KG1 (cell line): ENCODE data around the gene CHCHD6.
A peak's percentile ranks its signal among the peaks of the same experiment; 100 is the strongest.

Experiments used
- DNase-seq: peaks from one replicate; lab custom pipeline; 2025; lab: John Stamatoyannopoulos, UW

The CHCHD6 gene

GRCh38 chr3:126703512-126704493, at the start of gene CHCHD6:
Gene CHCHD6 (plus strand): TSS chr3:126704240. CDS start chr3:126704313, 73 bp downstream.
- peak; percentile 89 for DNase-seq

- peak; percentile 31 for DNase-seq
Measured at GRCh38 chr3:126654571-126655383, 49.3 kb upstream of the CHCHD6 start, which contains the start of gene TXNRD3. Gene TXNRD3 (minus strand): TSS chr3:126655124.

GRCh38 chr3:126655887-126656286, 48.2 kb upstream of the CHCHD6 start:
- no peak for DNase-seq

GRCh38 chr3:126656371-126657134, 47.5 kb upstream of the CHCHD6 start:
- DNase-seq: no peak

DNA sequence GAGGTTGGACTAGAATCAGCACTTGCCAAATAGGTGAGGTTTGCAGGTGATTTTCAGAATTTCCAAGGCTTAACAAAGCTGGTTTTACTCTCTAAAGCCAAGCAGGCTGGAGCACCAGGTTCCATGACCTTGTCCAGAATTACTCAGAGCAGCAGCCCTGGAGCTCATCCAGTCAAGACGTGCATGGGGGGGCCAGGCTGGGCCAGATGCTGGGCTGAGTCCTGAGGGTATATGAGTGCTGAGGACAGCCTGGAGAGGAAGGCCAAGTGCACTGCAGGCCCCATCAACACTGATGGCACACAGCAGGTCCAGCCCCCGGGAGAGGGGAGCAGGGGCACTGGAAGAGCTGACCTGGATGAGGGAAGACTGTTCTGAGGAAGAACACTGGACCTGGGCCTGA, 46.1 kb upstream of the CHCHD6 start:
- DNase-seq: no peak

DNA sequence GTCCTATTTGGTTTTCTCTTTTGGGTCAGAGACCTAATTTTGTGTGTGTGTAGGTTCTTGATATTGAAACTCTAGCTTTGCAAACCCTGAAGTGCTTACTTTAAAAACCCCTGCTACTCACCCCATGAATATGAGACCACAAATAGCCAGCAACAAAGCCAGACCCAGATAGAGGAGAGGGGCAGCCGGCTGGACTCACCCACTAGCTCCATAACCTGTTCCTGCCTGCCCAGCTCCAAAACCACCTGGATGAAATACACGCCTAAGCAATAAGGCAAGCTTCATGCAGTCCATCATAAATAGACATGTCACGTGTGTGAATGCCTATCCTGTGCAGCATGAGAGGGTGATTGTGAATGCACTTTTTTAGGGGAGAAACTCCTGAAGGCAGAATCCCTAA, 45.5 kb upstream of the CHCHD6 start:
- no peak for DNase-seq

DNA sequence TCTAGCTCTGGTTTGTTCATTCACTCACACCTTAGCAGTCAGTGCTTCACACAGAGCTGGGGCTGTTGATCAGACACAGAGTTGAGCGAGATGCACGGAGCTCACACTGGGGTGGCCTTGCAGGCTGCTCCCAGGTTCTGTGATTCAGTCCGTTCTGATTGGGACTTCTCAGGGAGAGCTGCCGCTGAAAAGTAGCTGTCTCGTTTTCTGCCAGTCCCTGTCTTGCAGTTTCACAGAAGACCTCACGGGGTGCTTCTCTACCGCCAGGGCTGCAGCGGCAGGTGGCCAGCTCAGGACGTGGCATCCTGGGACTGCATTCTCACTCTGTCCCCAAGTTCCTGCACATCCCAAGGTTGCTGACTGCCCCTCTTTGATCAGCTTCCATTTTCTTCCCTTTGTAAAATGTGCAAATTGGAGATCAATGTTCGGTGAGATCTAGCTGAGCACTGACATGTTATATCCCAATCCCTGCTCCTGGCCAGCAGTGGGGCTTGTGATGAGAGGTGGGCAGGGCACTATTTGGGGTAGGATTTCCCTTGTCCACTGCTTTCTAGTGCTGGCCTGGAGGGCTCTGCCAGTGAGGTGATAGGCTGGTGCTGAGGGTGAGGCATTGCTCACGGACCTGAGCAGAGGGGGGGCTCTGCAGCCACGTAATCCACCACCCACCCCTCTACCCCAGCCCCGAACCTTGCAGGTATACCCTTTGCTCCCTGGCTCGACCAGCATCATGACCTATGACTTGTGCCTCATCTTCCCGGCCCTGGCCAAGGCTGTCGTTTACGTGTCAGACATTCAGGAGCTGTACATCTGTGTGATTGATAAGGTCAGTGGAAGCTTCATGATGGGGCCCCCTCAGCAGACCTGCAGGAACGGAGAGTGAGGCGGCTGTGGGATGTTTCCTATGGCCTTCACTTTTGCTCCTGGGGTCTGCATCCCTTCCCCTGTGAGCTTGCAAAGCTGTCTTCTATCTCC, 43.8 kb upstream of the CHCHD6 start:
- no peak for DNase-seq

GRCh38 chr3:126661532-126662364, 42.3 kb upstream of the CHCHD6 start:
- DNase-seq: no peak

- no peak for DNase-seq
Measured at GRCh38 chr3:126663257-126663656, 40.8 kb upstream of the CHCHD6 start.

DNA sequence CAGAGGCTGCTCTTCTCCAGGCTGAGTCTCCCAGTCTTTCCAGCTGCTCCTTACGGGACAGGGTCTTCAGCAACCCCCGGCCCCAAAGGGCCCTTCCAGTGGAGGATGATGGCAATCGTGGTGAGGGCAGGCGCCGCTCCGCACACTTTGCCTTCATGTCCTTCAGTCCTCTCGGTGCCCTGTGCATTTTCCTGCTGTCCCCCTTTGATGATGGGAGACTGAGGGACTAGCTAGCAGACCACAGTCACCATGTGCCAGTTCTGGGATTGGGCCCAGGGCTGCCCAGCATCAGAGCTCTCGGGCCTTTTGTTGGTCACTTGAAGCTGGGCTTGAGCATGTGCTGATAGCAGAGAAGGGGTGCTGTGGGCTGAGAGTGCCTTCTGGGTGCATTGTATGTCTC, 40.3 kb upstream of the CHCHD6 start:
- no peak for DNase-seq

DNA sequence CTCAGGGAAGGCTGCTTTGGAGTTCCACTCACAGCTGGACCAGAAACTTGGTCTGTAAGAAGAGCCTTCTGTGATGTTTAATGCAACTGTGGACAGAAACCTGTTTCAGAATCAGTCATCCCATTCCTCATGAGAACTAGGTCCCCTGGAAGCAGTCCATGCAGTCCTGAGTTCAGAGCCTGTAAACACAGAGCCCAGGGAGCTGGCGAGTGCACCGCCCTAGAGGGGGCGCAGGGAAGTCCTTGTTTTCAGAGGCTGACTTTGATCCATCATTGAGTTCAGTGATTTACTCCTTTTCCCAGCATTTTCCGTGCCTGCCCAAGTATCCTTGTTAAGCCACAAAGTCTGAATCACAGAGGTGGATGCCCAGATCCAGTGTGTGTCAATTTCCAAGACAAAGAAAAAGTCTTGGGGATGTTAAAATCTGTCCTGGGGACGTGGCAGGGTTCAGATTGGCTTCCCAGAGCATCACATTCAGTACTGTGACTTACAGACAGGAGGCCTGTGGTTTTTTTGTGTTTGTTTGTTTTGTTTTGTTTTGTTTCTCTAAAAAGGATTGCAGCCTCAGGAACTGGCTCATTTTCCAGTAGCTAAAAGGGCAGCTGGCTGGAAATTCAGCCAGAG, 39.3 kb upstream of the CHCHD6 start:
- no peak for DNase-seq

DNA sequence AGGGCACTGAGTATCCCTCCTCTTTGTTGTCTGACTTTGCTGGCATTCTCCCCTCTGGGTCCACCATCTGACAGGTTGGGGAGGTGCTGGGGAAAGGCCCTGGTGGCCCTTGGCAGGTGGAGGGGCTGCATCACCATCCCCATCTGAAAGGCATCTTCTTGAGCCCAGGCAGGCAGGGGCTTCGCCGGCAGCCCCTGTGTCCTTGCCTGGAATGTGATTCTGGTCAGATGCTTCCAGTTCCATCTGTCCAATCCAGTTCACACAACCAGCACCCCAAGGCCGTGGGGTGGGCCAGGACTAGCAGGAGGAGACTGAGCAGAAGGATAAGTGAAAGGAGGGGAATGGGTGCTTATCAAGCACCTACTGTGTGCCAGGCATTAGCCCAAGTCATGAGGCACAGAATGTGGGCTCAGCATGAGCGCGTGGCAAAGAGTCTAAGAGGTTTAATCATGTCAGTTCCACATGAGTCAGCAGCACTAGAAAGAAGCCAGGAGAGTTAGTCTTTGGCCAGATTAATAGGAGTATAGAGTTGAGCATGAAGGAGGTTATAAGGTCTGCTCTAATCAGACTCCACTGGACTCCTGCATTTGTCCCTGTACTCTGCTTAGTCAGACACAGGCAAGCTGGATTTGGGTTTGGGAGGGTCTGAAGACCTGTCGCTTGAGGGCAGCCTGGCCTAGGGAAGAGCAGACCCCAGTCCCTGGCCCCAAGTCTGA, 38.7 kb upstream of the CHCHD6 start:
- no peak for DNase-seq

DNA sequence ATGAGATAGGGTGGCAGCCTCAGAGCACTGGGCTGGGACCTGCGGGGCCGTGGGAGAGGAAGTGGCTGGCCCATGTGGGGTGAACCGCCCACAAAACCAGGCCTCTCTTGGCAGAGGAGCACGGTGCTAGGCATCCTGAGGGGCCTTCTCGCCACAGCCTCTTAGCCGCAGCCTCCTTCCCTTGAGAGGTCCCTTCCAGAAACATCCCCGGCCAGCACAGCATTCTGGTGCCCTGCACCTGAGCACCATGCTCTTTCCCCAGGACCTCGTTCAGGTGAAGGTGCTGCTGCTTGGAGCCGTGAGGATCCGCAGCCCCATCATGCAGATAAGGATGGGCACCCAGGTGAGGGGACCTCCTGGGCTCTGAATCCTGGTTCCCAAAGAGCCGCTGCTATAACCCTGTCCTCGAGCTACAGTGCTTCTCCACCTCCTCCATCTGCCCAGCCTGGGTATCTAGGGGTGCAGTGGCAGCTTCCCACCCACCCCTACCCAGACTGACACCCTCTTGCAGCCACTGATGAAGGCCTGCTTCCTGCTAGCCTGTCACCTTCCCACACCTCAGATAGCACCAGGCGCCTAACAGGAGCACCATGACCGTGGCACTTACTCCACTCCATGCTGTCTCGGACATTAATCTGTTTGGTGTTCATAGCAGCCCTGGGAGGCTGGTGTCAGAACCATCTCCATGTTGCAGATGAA, 37.9 kb upstream of the CHCHD6 start:
- DNase-seq: no peak

GRCh38 chr3:126666658-126667528, 37.1 kb upstream of the CHCHD6 start:
- no peak for DNase-seq

GRCh38 chr3:126667631-126668449, 36.2 kb upstream of the CHCHD6 start:
- no peak for DNase-seq
